Measurements from ENCODE around the gene C14orf93. TPM values are rescaled to one million over a fixed set of nuclear protein-coding genes. Genes with fewer than 3 reads are reported as not detected.
"Not testable (repeated sequence)": the region's sequence is repeated elsewhere in the genome, so short reads cannot be mapped to it uniquely, and the experiment has no call there.

C14orf93 gene
- total RNA-seq, 1 donor from 2014 or later: 16.0 TPM

GRCh38 chr14:22952418-22952817 is 57.5 kb downstream of the C14orf93 start:
- Histone ChIP-seq H3K36me3 (peaks cover 0 to 20% of the 10 kb centered on the region in 2 donors), H3K9me3 (no peaks in the 10 kb centered on the region), H3K4me1 (peaks cover 16% of the 10 kb centered on the region), H3K27ac (no peak overlapping the region), H3K4me3 (no peak overlapping the region), H3K27me3 (no peaks in the 10 kb centered on the region)
- TF ChIP-seq POLR2A (IDR thresholded peaks at IDR 0.05): no peak
- TF ChIP-seq POLR2AphosphoS5 (IDR thresholded peaks at IDR 0.05; ENCODE audit: insufficient read depth in 1 of 2, low read depth in 1 of 2): no peak
- TF ChIP-seq CTCF (IDR thresholded peaks at IDR 0.05): no peak
- DNase-seq (ENCODE audit: extremely low spot score in 2 of 2): no peak
- intact Hi-C loops (cut with DNase I): no loop called here

- DNase-seq (ENCODE audit: extremely low spot score in 2 of 2); H3K27ac ChIP-seq; H3K27me3 ChIP-seq; H3K9me3 ChIP-seq; H3K4me3 ChIP-seq; intact Hi-C loops (cut with DNase I): not testable (repeated sequence)
- peaks cover 16% of the 10 kb centered on the region for H3K4me1 ChIP-seq
- peaks cover 0 to 27% of the 10 kb centered on the region in 2 donors for H3K36me3 ChIP-seq
These were observed 58.1 kb downstream of the C14orf93 start for GRCh38 chr14:22951795-22952194.

- Histone ChIP-seq H3K4me1 (no peaks in the 10 kb centered on the region), H3K4me3 (no peak overlapping the region), H3K36me3 (peaks cover 0 to 30% of the 10 kb centered on the region in 2 donors), H3K27ac (no peak overlapping the region), H3K27me3 (no peaks in the 10 kb centered on the region), H3K9me3 (no peaks in the 10 kb centered on the region)
- no peak for DNase-seq (ENCODE audit: extremely low spot score in 2 of 2)
- intact Hi-C loops (cut with DNase I): no loop called here
- TF ChIP-seq POLR2A (IDR thresholded peaks at IDR 0.05) (no peak), CTCF (IDR thresholded peaks at IDR 0.05) (no peak), POLR2AphosphoS5 (IDR thresholded peaks at IDR 0.05; ENCODE audit: insufficient read depth in 1 of 2, low read depth in 1 of 2) (no peak)
These were observed 64.3 kb downstream of the C14orf93 start for GRCh38 chr14:22945642-22946041.

GRCh38 chr14:22939684-22940083 is 70.3 kb downstream of the C14orf93 start:
- H3K36me3 ChIP-seq: no peaks in the 10 kb centered on the region
- no peak for DNase-seq (ENCODE audit: extremely low spot score in 2 of 2)
- TF ChIP-seq CTCF (IDR thresholded peaks at IDR 0.05) (no peak), POLR2AphosphoS5 (IDR thresholded peaks at IDR 0.05; ENCODE audit: insufficient read depth in 1 of 2, low read depth in 1 of 2) (no peak), POLR2A (IDR thresholded peaks at IDR 0.05) (no peak)
- H3K27me3 ChIP-seq: no peaks in the 10 kb centered on the region
- intact Hi-C loops (cut with DNase I): no loop called here
- H3K27ac ChIP-seq: no peak overlapping the region
- H3K4me1 ChIP-seq: no peaks in the 10 kb centered on the region
- H3K9me3 ChIP-seq: no peaks in the 10 kb centered on the region
- H3K4me3 ChIP-seq: no peak overlapping the region

Other genes with a start within 250 kb of the C14orf93 start
- 90.8 TPM for gene OXA1L, start 243.5 kb downstream of the C14orf93 start, total RNA-seq
- gene SLC7A7, start 194.7 kb downstream of the C14orf93 start, total RNA-seq: 7.4 TPM
- gene MRPL52, start 180.3 kb downstream of the C14orf93 start, total RNA-seq: 68.0 TPM
- gene MMP14, start 173.6 kb downstream of the C14orf93 start, total RNA-seq: 187 TPM
- 137 TPM for gene LRP10, start 138.4 kb downstream of the C14orf93 start, total RNA-seq
- 3.9 TPM for gene REM2, start 126.9 kb downstream of the C14orf93 start, total RNA-seq
- gene RBM23, start 91.0 kb downstream of the C14orf93 start, total RNA-seq: 68.5 TPM
- 65.6 TPM for gene PRMT5, start 80.8 kb downstream of the C14orf93 start, total RNA-seq
- gene HAUS4, start 53.1 kb downstream of the C14orf93 start, total RNA-seq: 65.6 TPM
- 21.9 TPM for gene AJUBA, start 27.6 kb downstream of the C14orf93 start, total RNA-seq
- 92.8 TPM for gene PSMB5, start 24.8 kb upstream of the C14orf93 start, total RNA-seq
- not detected for gene PSMB11, start 32.1 kb upstream of the C14orf93 start, total RNA-seq
- gene CDH24, start 47.4 kb upstream of the C14orf93 start, total RNA-seq: 5.4 TPM
- 121 TPM for gene ACIN1, start 85.0 kb upstream of the C14orf93 start, total RNA-seq
- gene C14orf119, start 85.4 kb upstream of the C14orf93 start, total RNA-seq: 13.8 TPM
- gene CIROP, start 94.8 kb upstream of the C14orf93 start, total RNA-seq: not detected
- gene CEBPE, start 109.1 kb upstream of the C14orf93 start, total RNA-seq: not detected
- 68.5 TPM for gene SLC7A8, start 173.5 kb upstream of the C14orf93 start, total RNA-seq
- not detected for gene RNF212B, start 227.8 kb upstream of the C14orf93 start, total RNA-seq